Sigmoid colon (tissue), 7 donors: ENCODE data around the gene GPATCH8. TPM values are rescaled to one million over a fixed set of nuclear protein-coding genes. Genes with fewer than 3 reads are reported as not detected.
A peak's percentile ranks its signal among the peaks of the same experiment; 100 is the strongest.

Source experiments
- DNase-seq: peaks from one replicate; pipeline ENCODE4 v3.0.0-alpha.2; 2019
- H3K27ac ChIP-seq, 4 donors: fragments of 200-600 bp; sonication (generic); one replicate each; pipeline ENCODE4 v1.5.1; 2016 to 2019; ENCODE audit warnings: mild to moderate bottlenecking in 1 of 4
- H3K27me3 ChIP-seq, 3 donors: fragments of 200-600 bp; sonication (generic); one replicate each; pipeline ENCODE4 v1.5.1; 2019; ENCODE audit warnings: mild to moderate bottlenecking in 1 of 3
- H3K36me3 ChIP-seq, 4 donors: fragments of 200-600 bp; sonication (generic); one replicate each; pipeline ENCODE4 v1.5.1; 2016 to 2019
- H3K4me1 ChIP-seq, 4 donors: fragments of 200-600 bp; sonication (generic); one replicate each; pipeline ENCODE4 v1.5.1; 2017 to 2019
- H3K4me3 ChIP-seq, 4 donors: fragments of 200-600 bp; sonication (generic); one replicate each; pipeline ENCODE4 v1.5.1; 2017 to 2019; ENCODE audit warnings: mild to moderate bottlenecking in 2 of 4, moderate library complexity in 1 of 4
- H3K9me3 ChIP-seq, 4 donors: fragments of 200-600 bp in 3 of 4; sonication (generic) in 3 of 4; one replicate each; pipeline versions ENCODE4 v1.5.1 to v1.6.1; 2013 to 2019
- CTCF ChIP-seq, 4 experiments: fragments of 450-650 bp in 3 of 4; fragments of 200-600 bp in 1 of 4; IDR thresholded peaks; one replicate each; pipeline ENCODE4 v1.5.1; 2016 to 2019; ENCODE audit warnings: antibody characterized with exemption in 4 of 4, mild to moderate bottlenecking in 3 of 4, moderate library complexity in 2 of 4
- EP300 ChIP-seq, 4 donors: sonication (generic); formaldehyde crosslinking; IDR thresholded peaks; one replicate each; pipeline ENCODE4 v1.6.1; 2017; ENCODE audit warnings: antibody characterized with exemption in 4 of 4
- POLR2A ChIP-seq, 2 donors: fragments of 450-650 bp; IDR thresholded peaks; one replicate each; pipeline ENCODE4 v1.6.1; 2016; ENCODE audit warnings: antibody characterized with exemption in 2 of 2, mild to moderate bottlenecking in 2 of 2, moderate library complexity in 2 of 2
- POLR2AphosphoS5 ChIP-seq, 4 donors: sonication (generic); formaldehyde crosslinking; IDR thresholded peaks; one replicate each; pipeline ENCODE4 v1.6.1; 2017; ENCODE audit warnings: antibody characterized with exemption in 4 of 4
- WGBS, 2 donors: extraction: QIAGEN DNeasy Blood & Tissue Kit; methylation state at CpG; one replicate each; pipeline ENCODE4 v1.1.7; 2013; 5-methylcytosine and 5-hydroxymethylcytosine counted together
- intact Hi-C: fragments of 100-400 bp; cut with DNase I; formaldehyde crosslinking; loops from one replicate; pipeline ENCODE4 v1.15.1; 2023
- polyA plus RNA-seq, 3 donors: library from polyadenylated mRNA; stranded (reverse); fragments of 200-250 nt; gene quantifications; one replicate each; pipeline ENCODE4 v1.2.3, GENCODE V29; 2013
- total RNA-seq, 4 donors: library from RNA; depleted of rRNA; stranded (reverse); fragments of >200 nt; gene quantifications; one replicate each; pipeline ENCODE4 v1.1.0, GENCODE V29; 2016
- donor health status: healthy with polysubstance abuse.
- donor health status: Bipolar disorder and iron deficiency.
- donor health status: healthy.

Gene GPATCH8
- total and polyA plus RNA-seq, 7 donors: 4.8 to 43.2 (median 27.5) TPM

GRCh38 chr17:44386182-44386525, 117.1 kb downstream of the GPATCH8 start:
- intact Hi-C loops: no loop called here
- Histone ChIP-seq H3K36me3 (no peaks in the 10 kb centered on the region), H3K9me3 (no peaks in the 10 kb centered on the region), H3K4me3 (peak overlapping the region in 2 of 4 donors; percentile 53 to 54), H3K27me3 (peaks cover 0 to 21% (median 0%) of the 10 kb centered on the region in 3 donors), H3K4me1 (peaks cover 0 to 19% (median 16%) of the 10 kb centered on the region in 4 donors), H3K27ac (no peak overlapping the region)
- 33 to 45% methylated on average over 10 of the region's 10 CpGs for WGBS, 2 donors
- DNase-seq: no peak
- TF ChIP-seq CTCF (IDR thresholded peaks at IDR 0.05): no peak
- TF ChIP-seq POLR2AphosphoS5 (IDR thresholded peaks at IDR 0.05): no peak
- TF ChIP-seq POLR2A (IDR thresholded peaks at IDR 0.05): no peak
- TF ChIP-seq EP300 (IDR thresholded peaks at IDR 0.05): no peak

- WGBS, 2 donors: 5 to 7% methylated on average over 68 of the region's 68 CpGs
- peak; percentile 93 for DNase-seq
- Histone ChIP-seq H3K9me3 (no peaks in the 10 kb centered on the region), H3K36me3 (no peaks in the 10 kb centered on the region), H3K4me1 (peaks cover 0 to 19% (median 16%) of the 10 kb centered on the region in 4 donors), H3K27me3 (peaks cover 0 to 21% (median 0%) of the 10 kb centered on the region in 3 donors), H3K27ac (peak overlapping the region in 1 of 4 donors; percentile 32), H3K4me3 (peak overlapping the region; percentile 37 to 54 (median 50))
- TF ChIP-seq EP300 (IDR thresholded peaks at IDR 0.05): no peak
- TF ChIP-seq POLR2AphosphoS5 (IDR thresholded peaks at IDR 0.05): peak in 2 of 4 donors; percentile 37 to 66
- intact Hi-C loops: no loop called here
Measured at GRCh38 chr17:44385287-44386181, 117.7 kb downstream of the GPATCH8 start.

GRCh38 chr17:44384823-44385286, 118.4 kb downstream of the GPATCH8 start:
- no peaks in the 10 kb centered on the region for H3K36me3 ChIP-seq
- no peak for DNase-seq
- intact Hi-C loops: no loop called here
- H3K27me3 ChIP-seq: peaks cover 0 to 21% (median 0%) of the 10 kb centered on the region in 3 donors
- 4 to 7% methylated on average over 26 of the region's 26 CpGs for WGBS, 2 donors
- peak overlapping the region in 1 of 4 donors; percentile 32 for H3K27ac ChIP-seq
- peak overlapping the region; percentile 37 to 54 (median 50) for H3K4me3 ChIP-seq
- no peak for TF ChIP-seq CTCF (IDR thresholded peaks at IDR 0.05)
- TF ChIP-seq POLR2A (IDR thresholded peaks at IDR 0.05): no peak
- TF ChIP-seq EP300 (IDR thresholded peaks at IDR 0.05): no peak
- no peak for TF ChIP-seq POLR2AphosphoS5 (IDR thresholded peaks at IDR 0.05)
- peaks cover 0 to 19% (median 16%) of the 10 kb centered on the region in 4 donors for H3K4me1 ChIP-seq
- H3K9me3 ChIP-seq: no peaks in the 10 kb centered on the region

GRCh38 chr17:44384281-44384822, 118.9 kb downstream of the GPATCH8 start:
- H3K36me3 ChIP-seq: no peaks in the 10 kb centered on the region
- H3K9me3 ChIP-seq: no peaks in the 10 kb centered on the region
- H3K27me3 ChIP-seq: peaks cover 0 to 21% (median 0%) of the 10 kb centered on the region in 3 donors
- 20 to 42% methylated on average over 29 of the region's 29 CpGs for WGBS, 2 donors
- H3K4me3 ChIP-seq: peak overlapping the region in 3 of 4 donors; percentile 46 to 54 (median 53)
- intact Hi-C loops: no loop called here
- TF ChIP-seq POLR2A (IDR thresholded peaks at IDR 0.05) (no peak), EP300 (IDR thresholded peaks at IDR 0.05) (no peak), POLR2AphosphoS5 (IDR thresholded peaks at IDR 0.05) (no peak), CTCF (IDR thresholded peaks at IDR 0.05) (no peak)
- DNase-seq: no peak
- peaks cover 0 to 19% (median 16%) of the 10 kb centered on the region in 4 donors for H3K4me1 ChIP-seq
- H3K27ac ChIP-seq: no peak overlapping the region

GRCh38 chr17:44383861-44384260, 119.3 kb downstream of the GPATCH8 start:
- TF ChIP-seq POLR2A (IDR thresholded peaks at IDR 0.05): no peak
- TF ChIP-seq EP300 (IDR thresholded peaks at IDR 0.05): no peak
- no peak for TF ChIP-seq CTCF (IDR thresholded peaks at IDR 0.05)
- TF ChIP-seq POLR2AphosphoS5 (IDR thresholded peaks at IDR 0.05): no peak
- 49 to 75% methylated on average over 16 of the region's 16 CpGs for WGBS, 2 donors
- no peak overlapping the region for H3K27ac ChIP-seq
- no peaks in the 10 kb centered on the region for H3K9me3 ChIP-seq
- peaks cover 0 to 19% (median 16%) of the 10 kb centered on the region in 4 donors for H3K4me1 ChIP-seq
- H3K36me3 ChIP-seq: no peaks in the 10 kb centered on the region
- intact Hi-C loops: no loop called here
- no peak overlapping the region for H3K4me3 ChIP-seq
- DNase-seq: no peak
- peaks cover 0 to 21% (median 0%) of the 10 kb centered on the region in 3 donors for H3K27me3 ChIP-seq
